ENCODE results near the gene INTS1.

Gene INTS1

GRCh38 chr7:1483536-1484505 is 20.4 kb downstream of the INTS1 start:
- no peak for DNase-seq

GRCh38 chr7:1483079-1483478 is 21.1 kb downstream of the INTS1 start:
- DNase-seq: no peak

GRCh38 chr7:1481300-1481699 is 22.9 kb downstream of the INTS1 start:
- no peak for DNase-seq

- DNase-seq: no peak
Measured at GRCh38 chr7:1480670-1481069, 23.5 kb downstream of the INTS1 start.

GRCh38 chr7:1479287-1479686 is 24.9 kb downstream of the INTS1 start:
- DNase-seq: no peak

- DNase-seq: no peak
Measured at GRCh38 chr7:1478480-1478879, 25.7 kb downstream of the INTS1 start.

- no peak for DNase-seq
Measured at GRCh38 chr7:1476859-1477258, 27.3 kb downstream of the INTS1 start.

- no peak for DNase-seq
Measured at GRCh38 chr7:1475991-1476390, 28.2 kb downstream of the INTS1 start.

- no peak for DNase-seq
Measured at GRCh38 chr7:1475393-1475792, 28.8 kb downstream of the INTS1 start.

GRCh38 chr7:1474736-1475135 is 29.5 kb downstream of the INTS1 start:
- DNase-seq: no peak

- peak; percentile 72 for DNase-seq
Measured at GRCh38 chr7:1473864-1474512, 30.2 kb downstream of the INTS1 start.

GRCh38 chr7:1470901-1471300 is 33.3 kb downstream of the INTS1 start:
- DNase-seq: no peak

GRCh38 chr7:1468643-1469298 is 35.4 kb downstream of the INTS1 start:
- no peak for DNase-seq

- DNase-seq: no peak
Measured at GRCh38 chr7:1468203-1468602, 36.0 kb downstream of the INTS1 start.

GRCh38 chr7:1466524-1467271 is 37.5 kb downstream of the INTS1 start:
- no peak for DNase-seq

- no peak for DNase-seq
Measured at GRCh38 chr7:1464694-1465093, 39.5 kb downstream of the INTS1 start.

GRCh38 chr7:1463676-1464223 is 40.4 kb downstream of the INTS1 start:
- no peak for DNase-seq

- no peak for DNase-seq
Measured at GRCh38 chr7:1461646-1462375, 42.4 kb downstream of the INTS1 start.

GRCh38 chr7:1460821-1461645 is 43.2 kb downstream of the INTS1 start:
- no peak for DNase-seq

GRCh38 chr7:1459920-1460820 is 44.0 kb downstream of the INTS1 start:
- no peak for DNase-seq

Measured in NCI-H2171 (cell line).